ENCODE data around the gene RPL34.

DNA sequence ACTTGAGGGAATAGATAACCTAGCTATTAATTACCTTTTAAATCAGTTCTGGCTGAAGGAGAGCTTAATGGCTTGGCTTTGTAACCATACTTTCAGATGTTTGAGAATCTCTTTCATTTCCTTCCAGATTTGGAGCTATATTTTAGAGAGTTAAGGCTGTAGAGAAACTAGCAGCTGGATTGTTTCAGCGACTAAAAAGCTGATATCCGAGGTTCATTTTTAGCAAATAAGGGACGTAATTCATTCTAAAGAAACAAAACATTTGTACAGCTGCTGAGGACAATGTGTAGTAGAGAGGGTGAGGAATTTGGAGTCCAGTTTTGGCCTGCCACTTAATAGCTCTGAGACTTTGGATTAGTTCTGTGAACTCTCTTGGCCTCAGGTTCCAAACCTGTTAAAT is 42.3 kb downstream of the RPL34 start:
- TF ChIP-seq EP300 (IDR thresholded peaks at IDR 0.05; ENCODE audit: borderline replicate concordance in 1 of 2, low read depth in 1 of 2, low read length in 1 of 2) = no peak
- TF ChIP-seq, protein P1, sequence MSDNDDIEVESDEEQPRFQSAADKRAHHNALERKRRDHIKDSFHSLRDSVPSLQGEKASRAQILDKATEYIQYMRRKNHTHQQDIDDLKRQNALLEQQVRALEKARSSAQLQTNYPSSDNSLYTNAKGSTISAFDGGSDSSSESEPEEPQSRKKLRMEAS (IDR thresholded peaks at IDR 0.05; ENCODE audit: low read depth) = no peak
- no peak for TF ChIP-seq POLR2AphosphoS5 (IDR thresholded peaks at IDR 0.05; ENCODE audit: low read depth, low read length)
- TF ChIP-seq RAD21 (IDR thresholded peaks at IDR 0.05; ENCODE audit: low read length) = no peak
- no peak for TF ChIP-seq EZH2phosphoT487 (IDR thresholded peaks at IDR 0.05; ENCODE audit: borderline replicate concordance, low read depth)
- TF ChIP-seq, protein P2, sequence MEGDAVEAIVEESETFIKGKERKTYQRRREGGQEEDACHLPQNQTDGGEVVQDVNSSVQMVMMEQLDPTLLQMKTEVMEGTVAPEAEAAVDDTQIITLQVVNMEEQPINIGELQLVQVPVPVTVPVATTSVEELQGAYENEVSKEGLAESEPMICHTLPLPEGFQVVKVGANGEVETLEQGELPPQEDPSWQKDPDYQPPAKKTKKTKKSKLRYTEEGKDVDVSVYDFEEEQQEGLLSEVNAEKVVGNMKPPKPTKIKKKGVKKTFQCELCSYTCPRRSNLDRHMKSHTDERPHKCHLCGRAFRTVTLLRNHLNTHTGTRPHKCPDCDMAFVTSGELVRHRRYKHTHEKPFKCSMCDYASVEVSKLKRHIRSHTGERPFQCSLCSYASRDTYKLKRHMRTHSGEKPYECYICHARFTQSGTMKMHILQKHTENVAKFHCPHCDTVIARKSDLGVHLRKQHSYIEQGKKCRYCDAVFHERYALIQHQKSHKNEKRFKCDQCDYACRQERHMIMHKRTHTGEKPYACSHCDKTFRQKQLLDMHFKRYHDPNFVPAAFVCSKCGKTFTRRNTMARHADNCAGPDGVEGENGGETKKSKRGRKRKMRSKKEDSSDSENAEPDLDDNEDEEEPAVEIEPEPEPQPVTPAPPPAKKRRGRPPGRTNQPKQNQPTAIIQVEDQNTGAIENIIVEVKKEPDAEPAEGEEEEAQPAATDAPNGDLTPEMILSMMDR (IDR thresholded peaks at IDR 0.05) = no peak
- no peak for TF ChIP-seq RFX5 (IDR thresholded peaks at IDR 0.05; ENCODE audit: low read length)
- no peak for TF ChIP-seq GABPA (IDR thresholded peaks at IDR 0.05; ENCODE audit: low read depth)
- TF ChIP-seq, protein P3, sequence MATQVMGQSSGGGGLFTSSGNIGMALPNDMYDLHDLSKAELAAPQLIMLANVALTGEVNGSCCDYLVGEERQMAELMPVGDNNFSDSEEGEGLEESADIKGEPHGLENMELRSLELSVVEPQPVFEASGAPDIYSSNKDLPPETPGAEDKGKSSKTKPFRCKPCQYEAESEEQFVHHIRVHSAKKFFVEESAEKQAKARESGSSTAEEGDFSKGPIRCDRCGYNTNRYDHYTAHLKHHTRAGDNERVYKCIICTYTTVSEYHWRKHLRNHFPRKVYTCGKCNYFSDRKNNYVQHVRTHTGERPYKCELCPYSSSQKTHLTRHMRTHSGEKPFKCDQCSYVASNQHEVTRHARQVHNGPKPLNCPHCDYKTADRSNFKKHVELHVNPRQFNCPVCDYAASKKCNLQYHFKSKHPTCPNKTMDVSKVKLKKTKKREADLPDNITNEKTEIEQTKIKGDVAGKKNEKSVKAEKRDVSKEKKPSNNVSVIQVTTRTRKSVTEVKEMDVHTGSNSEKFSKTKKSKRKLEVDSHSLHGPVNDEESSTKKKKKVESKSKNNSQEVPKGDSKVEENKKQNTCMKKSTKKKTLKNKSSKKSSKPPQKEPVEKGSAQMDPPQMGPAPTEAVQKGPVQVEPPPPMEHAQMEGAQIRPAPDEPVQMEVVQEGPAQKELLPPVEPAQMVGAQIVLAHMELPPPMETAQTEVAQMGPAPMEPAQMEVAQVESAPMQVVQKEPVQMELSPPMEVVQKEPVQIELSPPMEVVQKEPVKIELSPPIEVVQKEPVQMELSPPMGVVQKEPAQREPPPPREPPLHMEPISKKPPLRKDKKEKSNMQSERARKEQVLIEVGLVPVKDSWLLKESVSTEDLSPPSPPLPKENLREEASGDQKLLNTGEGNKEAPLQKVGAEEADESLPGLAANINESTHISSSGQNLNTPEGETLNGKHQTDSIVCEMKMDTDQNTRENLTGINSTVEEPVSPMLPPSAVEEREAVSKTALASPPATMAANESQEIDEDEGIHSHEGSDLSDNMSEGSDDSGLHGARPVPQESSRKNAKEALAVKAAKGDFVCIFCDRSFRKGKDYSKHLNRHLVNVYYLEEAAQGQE (IDR thresholded peaks at IDR 0.05; ENCODE audit: low read depth, low read length) = no peak
- no peak for TF ChIP-seq MXI1 (IDR thresholded peaks at IDR 0.05; ENCODE audit: low read depth, low read length)
- TF ChIP-seq TEAD4 (IDR thresholded peaks at IDR 0.05; ENCODE audit: borderline replicate concordance, insufficient read depth) = no peak

Data from SK-N-SH (cell line).